IMR-90 (cell line): ENCODE results near the gene BDH1.

Source experiments
- BHLHE40 ChIP-seq: fragments of 150-350 bp; IDR thresholded peaks from 2 replicates; pipeline ENCODE4 v1.6.1; 2016; ENCODE audit warnings: mild to moderate bottlenecking, low read depth, low read length
- CEBPB ChIP-seq: IDR thresholded peaks from 2 replicates; pipeline ENCODE4 v1.6.1; 2012; ENCODE audit warnings: low read depth, low read length, improper control_type of control experiment
- CHD1 ChIP-seq: IDR thresholded peaks from 2 replicates; pipeline ENCODE4 v1.6.1; 2012; ENCODE audit warnings: low read depth, low read length, improper control_type of control experiment
- FOS ChIP-seq: fragments of 150-350 bp; IDR thresholded peaks from 2 replicates; pipeline ENCODE4 v1.6.1; 2016; ENCODE audit warnings: low read depth, low read length
- MAFK ChIP-seq: IDR thresholded peaks from 2 replicates; pipeline ENCODE4 v1.6.1; 2012; ENCODE audit warnings: low read depth, low read length, improper control_type of control experiment
- MAZ ChIP-seq: IDR thresholded peaks from 2 replicates; pipeline ENCODE4 v1.6.1; 2012; ENCODE audit warnings: low read depth, mild to moderate bottlenecking, low read length, improper control_type of control experiment, moderate library complexity, borderline replicate concordance
- MXI1 ChIP-seq: IDR thresholded peaks from 2 replicates; pipeline ENCODE4 v1.6.1; 2012; ENCODE audit warnings: low read depth, mild to moderate bottlenecking, low read length, moderate library complexity, borderline replicate concordance
- POLR2A ChIP-seq: IDR thresholded peaks from 2 replicates; pipeline ENCODE4 v1.6.1; 2012; ENCODE audit warnings: mild to moderate bottlenecking, low read depth, low read length
- RAD21 ChIP-seq: IDR thresholded peaks from 2 replicates; pipeline ENCODE4 v1.6.1; 2012; ENCODE audit warnings: low read length, improper control_type of control experiment
- RFX5 ChIP-seq: IDR thresholded peaks from 2 replicates; pipeline ENCODE4 v1.8.0; 2012; ENCODE audit warnings: low read depth, mild to moderate bottlenecking, low read length, moderate library complexity
- SMC3 ChIP-seq: fragments of 150-350 bp; IDR thresholded peaks from 2 replicates; pipeline ENCODE4 v1.6.1; 2016; ENCODE audit warnings: low read depth, mild to moderate bottlenecking, antibody characterized with exemption, low read length, moderate library complexity
- TF ChIP-seq, protein P1 (sequence below): conservative IDR thresholded peaks from 2 replicates; pipeline ENCODE4 v1.5.1; 2012; ENCODE audit warnings: mild to moderate bottlenecking, low read depth, low read length, improper control_type of control experiment
- TF ChIP-seq, protein P2 (sequence below): fragments of 150-350 bp; IDR thresholded peaks from 2 replicates; pipeline ENCODE4 v1.6.1; 2017; ENCODE audit warnings: mild to moderate bottlenecking, antibody characterized with exemption, low read length, low read depth

GRCh38 chr3:197573048-197573767, 17.4 kb upstream of the BDH1 start:
- TF ChIP-seq, protein P1, sequence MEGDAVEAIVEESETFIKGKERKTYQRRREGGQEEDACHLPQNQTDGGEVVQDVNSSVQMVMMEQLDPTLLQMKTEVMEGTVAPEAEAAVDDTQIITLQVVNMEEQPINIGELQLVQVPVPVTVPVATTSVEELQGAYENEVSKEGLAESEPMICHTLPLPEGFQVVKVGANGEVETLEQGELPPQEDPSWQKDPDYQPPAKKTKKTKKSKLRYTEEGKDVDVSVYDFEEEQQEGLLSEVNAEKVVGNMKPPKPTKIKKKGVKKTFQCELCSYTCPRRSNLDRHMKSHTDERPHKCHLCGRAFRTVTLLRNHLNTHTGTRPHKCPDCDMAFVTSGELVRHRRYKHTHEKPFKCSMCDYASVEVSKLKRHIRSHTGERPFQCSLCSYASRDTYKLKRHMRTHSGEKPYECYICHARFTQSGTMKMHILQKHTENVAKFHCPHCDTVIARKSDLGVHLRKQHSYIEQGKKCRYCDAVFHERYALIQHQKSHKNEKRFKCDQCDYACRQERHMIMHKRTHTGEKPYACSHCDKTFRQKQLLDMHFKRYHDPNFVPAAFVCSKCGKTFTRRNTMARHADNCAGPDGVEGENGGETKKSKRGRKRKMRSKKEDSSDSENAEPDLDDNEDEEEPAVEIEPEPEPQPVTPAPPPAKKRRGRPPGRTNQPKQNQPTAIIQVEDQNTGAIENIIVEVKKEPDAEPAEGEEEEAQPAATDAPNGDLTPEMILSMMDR: no peak
- no peak for TF ChIP-seq POLR2A
- no peak for TF ChIP-seq MAZ
- no peak for TF ChIP-seq FOS
- TF ChIP-seq, protein P2, sequence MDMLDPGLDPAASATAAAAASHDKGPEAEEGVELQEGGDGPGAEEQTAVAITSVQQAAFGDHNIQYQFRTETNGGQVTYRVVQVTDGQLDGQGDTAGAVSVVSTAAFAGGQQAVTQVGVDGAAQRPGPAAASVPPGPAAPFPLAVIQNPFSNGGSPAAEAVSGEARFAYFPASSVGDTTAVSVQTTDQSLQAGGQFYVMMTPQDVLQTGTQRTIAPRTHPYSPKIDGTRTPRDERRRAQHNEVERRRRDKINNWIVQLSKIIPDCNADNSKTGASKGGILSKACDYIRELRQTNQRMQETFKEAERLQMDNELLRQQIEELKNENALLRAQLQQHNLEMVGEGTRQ: no peak
- no peak for TF ChIP-seq MXI1
- TF ChIP-seq BHLHE40: no peak
- no peak for TF ChIP-seq CEBPB
- TF ChIP-seq RFX5: no peak
- TF ChIP-seq CHD1: no peak
- no peak for TF ChIP-seq SMC3
- TF ChIP-seq RAD21: no peak
- TF ChIP-seq MAFK: no peak
